ENCODE results near the gene EIF2B1.

EIF2B1 gene

DNA sequence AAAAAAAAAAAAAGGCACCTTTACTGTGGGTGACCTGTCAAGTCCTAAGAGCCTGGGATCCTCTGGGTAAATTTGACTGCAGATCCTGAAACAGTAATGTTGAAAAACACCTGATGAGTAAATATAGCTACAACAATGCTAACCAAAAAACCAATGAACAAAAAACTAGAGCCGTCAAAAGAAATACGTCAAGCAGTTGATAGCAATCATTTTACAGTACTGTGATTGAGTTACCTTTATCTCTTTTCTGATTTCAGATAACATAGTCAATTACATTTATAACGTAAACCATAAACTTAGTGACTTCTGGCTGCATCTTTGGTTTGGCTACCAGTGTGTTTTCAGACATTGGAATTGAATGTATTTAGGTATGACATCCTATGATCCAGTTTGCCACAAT, 55.2 kb downstream of the EIF2B1 start:
- no peak overlapping the region for H3K4me3 ChIP-seq (ENCODE audit: low read length)
- DNase-seq (ENCODE audit: low read depth, low spot score) = no peak

DNA sequence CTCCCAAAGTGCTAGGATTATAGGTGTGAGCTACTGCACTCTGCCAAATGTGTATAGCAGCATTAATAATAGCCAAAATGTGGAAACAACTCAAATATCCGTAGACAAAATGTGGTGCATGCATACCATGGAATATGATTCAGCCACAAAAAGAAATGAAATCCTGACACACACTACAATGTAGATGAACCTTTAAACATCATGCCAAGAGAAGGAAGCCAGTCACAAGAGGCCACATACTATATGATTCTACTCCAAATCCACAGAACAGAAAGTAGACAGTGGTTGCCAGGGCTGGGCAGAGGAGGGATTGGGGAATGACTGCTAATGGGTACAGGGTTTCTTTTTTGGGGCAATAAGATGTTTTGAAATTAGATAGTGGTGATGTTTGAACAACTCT, 56.9 kb downstream of the EIF2B1 start:
- H3K4me3 ChIP-seq (ENCODE audit: low read length) = no peak overlapping the region
- no peak for DNase-seq (ENCODE audit: low read depth, low spot score)

DNA sequence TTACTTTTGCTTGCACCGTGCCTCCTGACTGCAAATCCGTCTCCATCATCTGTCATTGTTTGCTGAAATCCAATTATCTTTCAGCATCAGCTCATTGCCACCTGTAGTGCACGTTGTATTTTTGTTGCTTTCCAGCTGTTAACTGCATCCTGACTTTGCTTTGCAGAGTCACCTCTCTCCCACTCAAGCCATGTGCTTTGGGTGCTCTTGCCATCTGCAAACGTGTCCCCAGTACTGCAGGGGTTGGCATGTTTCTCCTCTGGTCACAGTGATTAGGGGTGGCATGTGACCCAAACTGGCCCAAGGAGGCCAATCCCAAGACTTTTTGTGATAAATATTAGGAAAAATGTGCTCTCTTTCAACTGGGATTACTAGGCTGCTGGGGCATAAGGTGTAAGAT, 59.6 kb downstream of the EIF2B1 start:
- no peak for DNase-seq (ENCODE audit: low read depth, low spot score)
- no peak overlapping the region for H3K4me3 ChIP-seq (ENCODE audit: low read length)

DNA sequence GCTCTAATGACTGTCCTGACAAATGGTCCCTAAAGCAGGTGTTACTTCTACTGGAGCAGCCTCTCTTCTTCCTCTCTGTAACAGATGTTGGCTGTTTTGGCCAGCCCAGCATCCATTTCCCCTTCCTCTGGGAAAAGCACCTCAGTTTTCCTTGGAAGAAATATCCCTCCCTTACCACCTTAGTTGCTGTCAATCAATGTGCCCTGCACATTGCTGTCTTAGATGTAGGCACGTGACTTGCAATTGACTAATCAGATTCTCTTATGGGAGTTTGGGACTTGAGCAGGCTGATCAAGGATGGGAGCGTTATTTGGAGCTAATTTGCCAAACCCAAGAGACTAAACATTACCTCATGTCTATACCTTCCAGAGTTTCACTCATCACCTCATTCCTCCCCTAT, 61.1 kb downstream of the EIF2B1 start:
- no peak overlapping the region for H3K4me3 ChIP-seq (ENCODE audit: low read length)
- no peak for DNase-seq (ENCODE audit: low read depth, low spot score)

DNA sequence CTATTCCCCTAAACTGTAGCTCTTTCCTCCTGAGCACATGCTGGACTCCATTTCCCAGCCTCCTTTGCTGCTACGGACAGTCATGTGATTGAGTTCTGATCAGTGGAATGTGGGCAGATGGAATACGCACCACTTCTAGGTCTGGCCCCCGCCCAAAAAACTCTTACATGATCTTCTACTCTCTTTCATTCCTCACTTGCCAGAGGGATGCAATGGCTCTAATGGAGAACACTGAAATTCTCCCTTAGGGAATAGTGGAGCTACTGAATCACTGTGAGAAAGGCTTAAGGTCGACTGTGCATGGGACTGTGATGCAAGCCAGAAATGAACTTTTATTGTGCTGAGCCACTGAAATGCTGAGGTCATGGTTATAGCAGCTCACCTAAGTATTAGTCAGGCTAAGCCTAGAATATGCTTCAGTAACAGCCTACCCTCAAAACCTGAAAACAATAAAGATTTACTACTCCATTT, 62.1 kb downstream of the EIF2B1 start:
- no peak overlapping the region for H3K4me3 ChIP-seq (ENCODE audit: low read length)
- DNase-seq (ENCODE audit: low read depth, low spot score) = peak; percentile 33

Measured in Jurkat, Clone E6-1 (cell line).